ENCODE measurements around the gene UBA52.
"Not testable (repeated sequence)": the region's sequence is repeated elsewhere in the genome, so short reads cannot be mapped to it uniquely, and the experiment has no call there.

Gene UBA52

DNA sequence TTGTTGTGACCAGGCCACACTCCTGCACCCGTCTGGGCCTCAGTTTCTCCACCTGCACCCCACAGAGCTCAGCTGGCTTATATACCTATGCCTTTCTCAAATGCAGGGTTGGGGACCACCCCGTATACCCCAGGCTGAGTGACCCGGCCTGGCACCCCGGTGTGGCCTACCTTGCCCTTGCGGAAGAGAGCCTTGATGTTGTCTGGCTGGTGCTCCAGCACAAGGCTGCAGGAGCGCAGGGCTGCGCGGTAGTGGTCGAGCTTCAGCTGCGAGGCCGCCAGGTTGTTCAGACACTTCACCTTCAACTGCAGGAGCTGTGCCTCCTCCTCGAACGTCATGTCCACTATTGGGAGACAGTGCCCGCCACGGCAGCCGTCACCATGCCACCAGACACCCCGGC is 34.2 kb upstream of the UBA52 start:
- Histone ChIP-seq H3F3A (ENCODE audit: control insufficient read depth, insufficient read depth) (no peaks in the 10 kb centered on the region), H3K36me3 (ENCODE audit: control insufficient read depth, low read length) (peaks cover 35% of the 10 kb centered on the region), H3K4me1 (ENCODE audit: control insufficient read depth, low read length) (peaks cover 8% of the 10 kb centered on the region), H3K27me3 (ENCODE audit: control insufficient read depth, low read length) (no peaks in the 10 kb centered on the region), H3K4me2 (ENCODE audit: low read length) (no peak overlapping the region), H4K20me1 (ENCODE audit: control insufficient read depth, insufficient read depth, low read depth, low read length) (0 out of 2 replicates have a peak, but pooled peaks cover 3% of the 10 kb centered on the region), H3K9me2 (replicated peaks; ENCODE audit: control insufficient read depth, low read length) (no peaks in the 10 kb centered on the region), H3K79me2 (ENCODE audit: control insufficient read depth, low read length) (peaks cover 8% of the 10 kb centered on the region), H3K4me3 (ENCODE audit: low read length) (no peak overlapping the region), H3K27ac (ENCODE audit: low read depth, low read length) (no peak overlapping the region), H3K9me3 (ENCODE audit: control insufficient read depth, insufficient read depth, low read length) (no peaks in the 10 kb centered on the region)
- no peak for TF ChIP-seq EZH2phosphoT487 (IDR thresholded peaks at IDR 0.05; ENCODE audit: borderline replicate concordance, low read length)
- TF ChIP-seq, protein P1, sequence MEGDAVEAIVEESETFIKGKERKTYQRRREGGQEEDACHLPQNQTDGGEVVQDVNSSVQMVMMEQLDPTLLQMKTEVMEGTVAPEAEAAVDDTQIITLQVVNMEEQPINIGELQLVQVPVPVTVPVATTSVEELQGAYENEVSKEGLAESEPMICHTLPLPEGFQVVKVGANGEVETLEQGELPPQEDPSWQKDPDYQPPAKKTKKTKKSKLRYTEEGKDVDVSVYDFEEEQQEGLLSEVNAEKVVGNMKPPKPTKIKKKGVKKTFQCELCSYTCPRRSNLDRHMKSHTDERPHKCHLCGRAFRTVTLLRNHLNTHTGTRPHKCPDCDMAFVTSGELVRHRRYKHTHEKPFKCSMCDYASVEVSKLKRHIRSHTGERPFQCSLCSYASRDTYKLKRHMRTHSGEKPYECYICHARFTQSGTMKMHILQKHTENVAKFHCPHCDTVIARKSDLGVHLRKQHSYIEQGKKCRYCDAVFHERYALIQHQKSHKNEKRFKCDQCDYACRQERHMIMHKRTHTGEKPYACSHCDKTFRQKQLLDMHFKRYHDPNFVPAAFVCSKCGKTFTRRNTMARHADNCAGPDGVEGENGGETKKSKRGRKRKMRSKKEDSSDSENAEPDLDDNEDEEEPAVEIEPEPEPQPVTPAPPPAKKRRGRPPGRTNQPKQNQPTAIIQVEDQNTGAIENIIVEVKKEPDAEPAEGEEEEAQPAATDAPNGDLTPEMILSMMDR (IDR thresholded peaks at IDR 0.05; ENCODE audit: low read depth, low read length, poor library complexity, severe bottlenecking), result no peak

DNA sequence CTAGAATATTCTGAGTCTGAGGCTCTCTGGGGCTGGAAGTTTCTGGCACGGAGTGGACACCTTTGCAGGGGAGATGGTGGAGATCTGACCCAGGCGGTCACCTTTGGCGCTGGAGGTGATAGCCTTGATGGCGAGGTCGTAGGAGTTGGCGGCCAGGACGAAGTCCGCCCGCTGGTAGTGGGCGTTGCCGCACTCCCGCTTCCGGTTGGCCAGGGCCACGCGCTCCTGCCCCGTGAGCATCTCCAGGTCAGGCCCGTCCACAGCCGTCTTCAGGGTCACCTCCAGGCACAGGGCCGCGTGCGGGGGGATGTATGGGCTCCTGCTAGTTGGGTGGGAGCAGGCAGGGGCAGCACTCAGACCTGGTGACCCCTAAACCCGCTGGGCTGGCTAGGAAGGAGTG is 33.5 kb upstream of the UBA52 start:
- no peak for TF ChIP-seq EZH2phosphoT487 (IDR thresholded peaks at IDR 0.05; ENCODE audit: borderline replicate concordance, low read length)
- TF ChIP-seq, protein P1 (IDR thresholded peaks at IDR 0.05; ENCODE audit: low read depth, low read length, poor library complexity, severe bottlenecking), result no peak
- Histone ChIP-seq H4K20me1 (ENCODE audit: control insufficient read depth, insufficient read depth, low read depth, low read length) (no peaks in the 10 kb centered on the region), H3K36me3 (ENCODE audit: control insufficient read depth, low read length) (peaks cover 29% of the 10 kb centered on the region)

DNA sequence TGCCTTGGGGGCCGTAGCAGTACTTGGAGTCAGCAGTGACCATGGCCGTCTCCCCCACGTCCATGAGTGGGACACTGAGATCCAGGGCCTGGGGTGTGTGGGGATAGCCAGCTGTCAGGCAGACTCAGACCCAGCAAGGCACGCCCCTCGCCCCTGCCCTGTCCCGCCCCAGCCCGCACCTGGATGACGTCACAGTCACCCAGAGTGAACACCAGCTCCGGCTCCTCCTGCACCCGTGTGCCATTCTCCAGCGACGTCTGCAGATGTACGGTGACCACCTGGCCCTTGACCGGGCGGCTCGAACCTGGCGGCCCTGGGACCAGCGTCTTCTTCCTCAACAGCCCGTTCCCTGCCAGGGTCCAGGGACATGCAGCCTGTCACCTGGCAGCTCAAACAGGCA is 32.3 kb upstream of the UBA52 start:
- H3K36me3 ChIP-seq (ENCODE audit: control insufficient read depth, low read length), result peaks cover 29% of the 10 kb centered on the region
- no peaks in the 10 kb centered on the region for H3K27me3 ChIP-seq (ENCODE audit: control insufficient read depth, low read length)
- TF ChIP-seq EZH2phosphoT487 (IDR thresholded peaks at IDR 0.05; ENCODE audit: borderline replicate concordance, low read length), result no peak
- TF ChIP-seq, protein P1 (IDR thresholded peaks at IDR 0.05; ENCODE audit: low read depth, low read length, poor library complexity, severe bottlenecking), result no peak

More for the DNA sequence above, 33.5 kb upstream of the UBA52 start:
- Histone ChIP-seq H3K9me2 (replicated peaks; ENCODE audit: control insufficient read depth, low read length) (no peaks in the 10 kb centered on the region), H3F3A (ENCODE audit: control insufficient read depth, insufficient read depth) (no peaks in the 10 kb centered on the region), H3K79me2 (ENCODE audit: control insufficient read depth, low read length) (peaks cover 13% of the 10 kb centered on the region), H3K27ac (ENCODE audit: low read depth, low read length) (no peak overlapping the region), H3K4me1 (ENCODE audit: control insufficient read depth, low read length) (peaks cover 10% of the 10 kb centered on the region), H3K4me3 (ENCODE audit: low read length) (no peak overlapping the region), H3K27me3 (ENCODE audit: control insufficient read depth, low read length) (no peaks in the 10 kb centered on the region), H3K9me3 (ENCODE audit: control insufficient read depth, insufficient read depth, low read length) (no peaks in the 10 kb centered on the region), H3K4me2 (ENCODE audit: low read length) (no peak overlapping the region)

DNA sequence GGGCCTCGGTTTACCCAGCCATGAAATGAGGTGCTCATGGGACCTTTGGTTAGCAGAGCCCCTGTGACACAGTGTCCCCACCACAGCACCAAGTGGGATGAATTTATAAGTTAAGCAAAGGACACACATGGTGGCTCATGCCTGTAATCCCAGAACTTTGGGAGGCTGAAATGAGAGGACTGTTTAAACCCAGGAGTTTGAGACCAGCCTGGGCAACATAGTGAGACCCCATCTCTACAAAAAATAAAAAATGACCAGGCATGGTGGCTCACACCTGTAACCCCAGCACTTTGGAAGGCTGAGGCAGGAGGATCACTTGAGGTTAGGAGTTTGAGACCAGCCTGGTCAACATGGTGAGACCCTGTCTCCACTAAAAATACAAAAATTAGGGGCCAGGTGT is 31.5 kb upstream of the UBA52 start:
- not testable (repeated sequence) for H3K27me3 ChIP-seq (ENCODE audit: control insufficient read depth, low read length); H3K4me3 ChIP-seq (ENCODE audit: low read length); H3K9me2 ChIP-seq (replicated peaks; ENCODE audit: control insufficient read depth, low read length); H3K4me2 ChIP-seq (ENCODE audit: low read length); H3K27ac ChIP-seq (ENCODE audit: low read depth, low read length); H4K20me1 ChIP-seq (ENCODE audit: control insufficient read depth, insufficient read depth, low read depth, low read length); H3K9me3 ChIP-seq (ENCODE audit: control insufficient read depth, insufficient read depth, low read length); H3F3A ChIP-seq (ENCODE audit: control insufficient read depth, insufficient read depth)
- H3K36me3 ChIP-seq (ENCODE audit: control insufficient read depth, low read length), result peaks cover 29% of the 10 kb centered on the region
- H3K79me2 ChIP-seq (ENCODE audit: control insufficient read depth, low read length), result peaks cover 13% of the 10 kb centered on the region
- H3K4me1 ChIP-seq (ENCODE audit: control insufficient read depth, low read length), result peaks cover 20% of the 10 kb centered on the region

More for the DNA sequence above, 32.3 kb upstream of the UBA52 start:
- Histone ChIP-seq H3K4me3 (ENCODE audit: low read length) (no peak overlapping the region), H3K9me2 (replicated peaks; ENCODE audit: control insufficient read depth, low read length) (no peaks in the 10 kb centered on the region), H3K4me2 (ENCODE audit: low read length) (no peak overlapping the region), H4K20me1 (ENCODE audit: control insufficient read depth, insufficient read depth, low read depth, low read length) (no peaks in the 10 kb centered on the region), H3F3A (ENCODE audit: control insufficient read depth, insufficient read depth) (no peaks in the 10 kb centered on the region), H3K27ac (ENCODE audit: low read depth, low read length) (no peak overlapping the region), H3K9me3 (ENCODE audit: control insufficient read depth, insufficient read depth, low read length) (no peaks in the 10 kb centered on the region), H3K79me2 (ENCODE audit: control insufficient read depth, low read length) (peaks cover 13% of the 10 kb centered on the region), H3K4me1 (ENCODE audit: control insufficient read depth, low read length) (peaks cover 18% of the 10 kb centered on the region)
